ENCODE data around the gene PPIAL4G. TPM values are rescaled to one million over a fixed set of nuclear protein-coding genes. Genes with fewer than 3 reads are reported as not detected.
"Not testable (repeated sequence)": the region's sequence is repeated elsewhere in the genome, so short reads cannot be mapped to it uniquely, and the experiment has no call there.

Gene PPIAL4G
- total and polyA plus RNA-seq, 2 donors (not counting 3 experiments of a cell fraction or from before 2014, with no cell fraction given): not detected

- Histone ChIP-seq H3K9me3 (replicated peaks; ENCODE audit: control insufficient read depth, insufficient read depth, low read length) (no peaks in the 10 kb centered on the region), H3K36me3 (ENCODE audit: control insufficient read depth in 2 of 2, extremely low read depth in 1 of 2, insufficient read depth in 2 of 2, low read length in 2 of 2) (no peaks in the 10 kb centered on the region), H3K9me1 (replicated peaks; ENCODE audit: control insufficient read depth, extremely low read depth, insufficient read depth, low read length) (no peaks in the 10 kb centered on the region), H2AFZ (ENCODE audit: low read depth, low read length) (no peak overlapping the region), H4K20me1 (replicated peaks; ENCODE audit: control insufficient read depth, extremely low read depth, insufficient read depth, low read length) (no peaks in the 10 kb centered on the region), H3K4me1 (ENCODE audit: control insufficient read depth, extremely low read depth, insufficient read depth, low read length) (no peaks in the 10 kb centered on the region), H3K4me2 (ENCODE audit: insufficient read depth, low read length) (no peak overlapping the region), H3K27ac (ENCODE audit: insufficient read depth, low read depth, low read length) (no peak overlapping the region), H3K79me2 (ENCODE audit: control insufficient read depth, insufficient read depth, low read length) (no peaks in the 10 kb centered on the region), H3K9ac (replicated peaks; ENCODE audit: extremely low read depth, insufficient read depth, low read length) (no peak overlapping the region), H3K27me3 (ENCODE audit: control insufficient read depth in 2 of 2, insufficient read depth in 2 of 2, low read length in 2 of 2) (peaks cover 0 to 6% of the 10 kb centered on the region in 2 experiments), H3K4me3 (replicated peaks in 1 of 3; ENCODE audit: insufficient read depth in 1 of 3, low read depth in 1 of 3, low read length in 3 of 3) (no peak overlapping the region)
- FAIRE-seq (no peak), DNase-seq (ENCODE audit: low read depth, low spot score) (no peak)
- intact Hi-C loops (cut with micrococcal nuclease) (no loop called here), dilution Hi-C loops (cut with MboI; ENCODE audit: extremely low pct_ligation_motif_present, low sequenced_read_pairs) (no loop called here)
- ChIA-PET CTCF (no interaction called here), POLR2A (no interaction called here)
- BruUV-seq (replicated peaks): no TSS peak
- TF ChIP-seq FOS (IDR thresholded peaks at IDR 0.05; ENCODE audit: borderline replicate concordance, insufficient read depth, low read length) (no peak), MYC (IDR thresholded peaks at IDR 0.05; ENCODE audit: low read depth, low read length) (no peak), JUN (IDR thresholded peaks at IDR 0.05; ENCODE audit: borderline replicate concordance, insufficient read depth, insufficient read length, low read depth) (no peak), POLR2AphosphoS5 (IDR thresholded peaks at IDR 0.05; ENCODE audit: insufficient read depth, low read depth, low read length) (no peak), POLR2A (IDR thresholded peaks at IDR 0.05; ENCODE audit: low read depth, low read length) (no peak), EZH2 (IDR thresholded peaks at IDR 0.05; ENCODE audit: borderline replicate concordance, low read depth, low read length, severe bottlenecking) (no peak), GATA2 (IDR thresholded peaks at IDR 0.05; ENCODE audit: insufficient read depth, insufficient read length, low read depth, low read length) (no peak), CTCF (IDR thresholded peaks at IDR 0.05; ENCODE audit: extremely low read depth in 1 of 2, insufficient read depth in 1 of 2, low read depth in 1 of 2, low read length in 2 of 2) (no peak)
- TF ChIP-seq, protein P1, sequence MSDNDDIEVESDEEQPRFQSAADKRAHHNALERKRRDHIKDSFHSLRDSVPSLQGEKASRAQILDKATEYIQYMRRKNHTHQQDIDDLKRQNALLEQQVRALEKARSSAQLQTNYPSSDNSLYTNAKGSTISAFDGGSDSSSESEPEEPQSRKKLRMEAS (IDR thresholded peaks at IDR 0.05; ENCODE audit: insufficient read depth, insufficient read length): no peak
Observed at GRCh38 chr1:148434832-148435231, 48.3 kb downstream of the PPIAL4G start.

DNA sequence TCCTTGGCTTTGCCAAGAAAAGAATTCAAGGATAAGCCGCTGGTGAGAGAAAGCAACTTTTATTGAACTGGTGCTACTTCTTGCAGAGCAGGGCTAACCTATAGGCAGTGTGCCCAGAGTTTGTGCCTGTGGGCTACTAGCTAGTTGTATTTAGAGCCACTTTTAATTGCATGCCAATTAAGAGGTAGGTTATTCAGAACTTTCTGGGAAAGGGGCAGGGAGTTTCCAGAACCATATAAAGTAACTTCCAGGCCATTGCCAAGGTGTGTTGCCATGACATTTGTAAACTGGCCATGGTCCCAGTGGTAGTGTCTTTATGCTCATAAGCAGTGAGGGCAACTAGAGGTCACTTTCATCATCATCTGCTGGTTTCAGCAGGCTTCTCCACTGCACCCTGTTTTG lies 50.2 kb downstream of the PPIAL4G start:
- POLR2A ChIA-PET; H3K27me3 ChIP-seq (ENCODE audit: control insufficient read depth in 2 of 2, insufficient read depth in 2 of 2, low read length in 2 of 2); dilution Hi-C loops (cut with MboI; ENCODE audit: extremely low pct_ligation_motif_present, low sequenced_read_pairs): not testable (repeated sequence)

More for the DNA sequence above, 50.2 kb downstream of the PPIAL4G start:
- intact Hi-C loops (cut with micrococcal nuclease); DNase-seq (ENCODE audit: low read depth, low spot score); CTCF ChIA-PET; H3K9me1 ChIP-seq (replicated peaks; ENCODE audit: control insufficient read depth, extremely low read depth, insufficient read depth, low read length); H3K27ac ChIP-seq (ENCODE audit: insufficient read depth, low read depth, low read length); H3K4me3 ChIP-seq (replicated peaks in 1 of 3; ENCODE audit: insufficient read depth in 1 of 3, low read depth in 1 of 3, low read length in 3 of 3); FAIRE-seq; H3K4me1 ChIP-seq (ENCODE audit: control insufficient read depth, extremely low read depth, insufficient read depth, low read length); H3K79me2 ChIP-seq (ENCODE audit: control insufficient read depth, insufficient read depth, low read length); H3K9ac ChIP-seq (replicated peaks; ENCODE audit: extremely low read depth, insufficient read depth, low read length); H4K20me1 ChIP-seq (replicated peaks; ENCODE audit: control insufficient read depth, extremely low read depth, insufficient read depth, low read length); H3K9me3 ChIP-seq (replicated peaks; ENCODE audit: control insufficient read depth, insufficient read depth, low read length); BruUV-seq (replicated peaks); H2AFZ ChIP-seq (ENCODE audit: low read depth, low read length); H3K36me3 ChIP-seq (ENCODE audit: control insufficient read depth in 2 of 2, extremely low read depth in 1 of 2, insufficient read depth in 2 of 2, low read length in 2 of 2); H3K4me2 ChIP-seq (ENCODE audit: insufficient read depth, low read length): not testable (repeated sequence)

Measured in endothelial cell of umbilical vein (primary cell).